Measurements from ENCODE around the gene VIT.

GRCh38 chr2:36737131-36737750, 40.7 kb downstream of the VIT start:
- no peak for TF ChIP-seq CTCF (conservative IDR thresholded peaks at IDR 0.05; ENCODE audit: low read length)
- TF ChIP-seq EZH2phosphoT487 (IDR thresholded peaks at IDR 0.05; ENCODE audit: borderline replicate concordance) = no peak

All from Loucy (cell line).